Esophagus squamous epithelium (tissue), 5 donors: Measurements from ENCODE around the gene B9D2. TPM values are rescaled to one million over a fixed set of nuclear protein-coding genes. Genes with fewer than 3 reads are reported as not detected.

Experiments used
- DNase-seq: peaks from one replicate; lab custom pipeline; 2025; lab: John Stamatoyannopoulos, UW
- H3K27ac ChIP-seq, 4 donors: fragments of 200-600 bp; sonication (generic); one replicate each; pipeline ENCODE4 v1.5.1; 2016 to 2019; ENCODE audit warnings: mild to moderate bottlenecking in 1 of 4
- H3K27me3 ChIP-seq, 4 donors: fragments of 200-600 bp; sonication (generic); 1 replicate in 3 of 4; 2 replicates in 1 of 4; pipeline versions ENCODE4 v1.5.1 to v1.6.0; 2017 to 2021; ENCODE audit warnings: antibody characterized with exemption in 1 of 4
- H3K36me3 ChIP-seq, 3 donors: fragments of 200-600 bp; sonication (generic); one replicate each; pipeline ENCODE4 v1.5.1; 2016 to 2019
- H3K4me1 ChIP-seq, 3 donors: fragments of 200-600 bp; sonication (generic); one replicate each; pipeline ENCODE4 v1.5.1; 2017 to 2019
- H3K4me3 ChIP-seq, 4 donors: fragments of 200-600 bp; sonication (generic); 1 replicate in 3 of 4; 2 replicates in 1 of 4; pipeline ENCODE4 v1.5.1; 2016 to 2019; ENCODE audit warnings: mild to moderate bottlenecking in 2 of 4, moderate library complexity in 1 of 4
- H3K9me3 ChIP-seq, 3 donors: fragments of 200-600 bp; sonication (generic); one replicate each; pipeline ENCODE4 v1.5.1; 2016 to 2019
- CTCF ChIP-seq, 6 experiments: fragments of 450-650 bp in 4 of 6; fragments of 200-600 bp in 2 of 6; sonication (generic) in 2 of 6; IDR thresholded peaks; one replicate each; pipeline ENCODE4 v1.5.1; 2016 to 2019; ENCODE audit warnings: antibody characterized with exemption in 6 of 6, mild to moderate bottlenecking in 4 of 6, moderate library complexity in 4 of 6
- POLR2A ChIP-seq, 4 donors: fragments of 450-650 bp; IDR thresholded peaks; one replicate each; pipeline ENCODE4 v1.6.1; 2017; ENCODE audit warnings: antibody characterized with exemption in 4 of 4, mild to moderate bottlenecking in 4 of 4, moderate library complexity in 3 of 4
- WGBS, 2 donors: methylation state at CpG; one replicate each; pipeline ENCODE4 v1.1.5; 2018; 5-methylcytosine and 5-hydroxymethylcytosine counted together
- intact Hi-C: fragments of 100-400 bp; cut with DNase I; formaldehyde crosslinking; loops from one replicate; pipeline ENCODE4 v1.15.0; 2022
- total RNA-seq, 4 donors: library from RNA; depleted of rRNA; stranded (reverse); fragments of >200 nt; gene quantifications; one replicate each; pipeline ENCODE4 v1.1.0, GENCODE V29; 2016
- donor health status: DM: yes; HTN: yes; CAD: no.

B9D2 gene
- total RNA-seq, 4 donors from 2014 or later = 2.5 to 4.6 (median 3.7) TPM

GRCh38 chr19:41356984-41357739, 6.8 kb downstream of the B9D2 start:
- no peak overlapping the region for H3K27ac ChIP-seq
- H3K27me3 ChIP-seq = no peaks in the 10 kb centered on the region
- peaks cover 0 to 49% (median 0%) of the 10 kb centered on the region in 3 donors for H3K4me1 ChIP-seq
- DNase-seq = no peak
- 71 to 79% methylated on average over 9 to 11 of the region's 11 CpGs for WGBS, 2 donors
- H3K9me3 ChIP-seq = no peaks in the 10 kb centered on the region
- no peak overlapping the region for H3K4me3 ChIP-seq
- no peaks in the 10 kb centered on the region for H3K36me3 ChIP-seq
- intact Hi-C loops = no loop called here
- TF ChIP-seq CTCF (IDR thresholded peaks at IDR 0.05) = no peak
- no peak for TF ChIP-seq POLR2A (IDR thresholded peaks at IDR 0.05)

GRCh38 chr19:41355802-41356201, 8.1 kb downstream of the B9D2 start:
- WGBS, 2 donors = 73 to 75% methylated on average over 3 of the region's 3 CpGs
- H3K4me3 ChIP-seq = no peak overlapping the region
- intact Hi-C loops = no loop called here
- H3K27ac ChIP-seq = peak overlapping the region in 2 of 4 donors; percentile 14 to 29
- TF ChIP-seq CTCF (IDR thresholded peaks at IDR 0.05) (no peak), POLR2A (IDR thresholded peaks at IDR 0.05) (no peak)
- DNase-seq = no peak
- no peaks in the 10 kb centered on the region for H3K9me3 ChIP-seq
- H3K36me3 ChIP-seq = no peaks in the 10 kb centered on the region
- no peaks in the 10 kb centered on the region for H3K27me3 ChIP-seq
- H3K4me1 ChIP-seq = peaks cover under 1 to 60% (median 9%) of the 10 kb centered on the region in 3 donors

- no peak for DNase-seq
- intact Hi-C loops = no loop called here
- no peaks in the 10 kb centered on the region for H3K27me3 ChIP-seq
- TF ChIP-seq POLR2A (IDR thresholded peaks at IDR 0.05) (no peak), CTCF (IDR thresholded peaks at IDR 0.05) (no peak)
- H3K4me3 ChIP-seq = no peak overlapping the region
- peaks cover 8 to 68% (median 14%) of the 10 kb centered on the region in 3 donors for H3K4me1 ChIP-seq
- H3K36me3 ChIP-seq = no peaks in the 10 kb centered on the region
- H3K27ac ChIP-seq = peak overlapping the region in 1 of 4 donors; percentile 95
- WGBS, 2 donors = 100% methylated on average over 1 of the region's 1 CpG
- H3K9me3 ChIP-seq = no peaks in the 10 kb centered on the region
Observed at GRCh38 chr19:41355035-41355434, 8.9 kb downstream of the B9D2 start.

- no peak for DNase-seq
- peak overlapping the region; percentile 82 to 95 (median 92) for H3K27ac ChIP-seq
- H3K4me1 ChIP-seq = peaks cover 12 to 74% (median 14%) of the 10 kb centered on the region in 3 donors
- H3K9me3 ChIP-seq = no peaks in the 10 kb centered on the region
- H3K4me3 ChIP-seq = peak overlapping the region; percentile 75 to 90 (median 79)
- 55 to 62% methylated on average over 3 to 4 of the region's 23 CpGs for WGBS, 2 donors
- no peak for TF ChIP-seq CTCF (IDR thresholded peaks at IDR 0.05)
- TF ChIP-seq POLR2A (IDR thresholded peaks at IDR 0.05) = no peak
- H3K36me3 ChIP-seq = no peaks in the 10 kb centered on the region
- intact Hi-C loops = no loop called here
- no peaks in the 10 kb centered on the region for H3K27me3 ChIP-seq
Observed at GRCh38 chr19:41354343-41354953, 9.5 kb downstream of the B9D2 start.
